K562 treated with DMSO at 1 percent for 24 hours (cell line): ENCODE data around the gene SPRR1A. TPM values are rescaled to one million over a fixed set of nuclear protein-coding genes. Genes with fewer than 3 reads are reported as not detected.

Experiments used
- total RNA-seq: library from RNA; unstranded; fragments of 300-600 nt; gene quantifications from 2 replicates; pipeline ENCODE4 v1.2.3, GENCODE V29; 2022; ENCODE audit warnings: low read depth; ENCODE audit not compliant: insufficient read depth

Gene SPRR1A, protein sequence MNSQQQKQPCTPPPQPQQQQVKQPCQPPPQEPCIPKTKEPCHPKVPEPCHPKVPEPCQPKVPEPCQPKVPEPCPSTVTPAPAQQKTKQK
- not detected in 2 replicates for total RNA-seq

DNA sequence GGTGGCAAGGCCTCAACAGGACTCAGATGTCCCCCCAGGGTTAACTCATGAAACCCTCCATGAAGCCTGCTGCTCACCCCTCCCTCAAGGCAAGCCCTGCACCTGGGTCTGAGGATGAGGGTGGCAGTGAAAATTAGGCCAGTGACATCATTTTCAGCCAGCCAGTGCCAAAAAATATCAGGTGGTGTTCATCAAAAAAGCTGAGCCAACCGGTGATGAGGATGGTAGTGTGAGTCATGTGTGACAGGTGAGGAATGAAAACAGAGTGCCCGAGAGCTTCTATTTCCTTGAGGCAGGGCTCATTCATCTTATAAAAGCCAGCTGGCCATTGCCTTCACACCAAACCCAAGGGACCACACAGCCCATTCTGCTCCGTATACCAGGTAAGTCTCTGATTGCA, at the start of gene SPRR1A:
TSS of gene SPRR1A (plus strand) at position 339 of the 400 bp plus-strand sequence. CDS start 1,150 bp downstream, outside the sequence.

GRCh38 chr1:152946651-152947256, 37.1 kb upstream of the SPRR1A start, which contains the start of gene SPRR5:
SPRR5 (plus strand) TSS chr1:152947206; CDS start chr1:152948555, 1,349 bp downstream.

DNA sequence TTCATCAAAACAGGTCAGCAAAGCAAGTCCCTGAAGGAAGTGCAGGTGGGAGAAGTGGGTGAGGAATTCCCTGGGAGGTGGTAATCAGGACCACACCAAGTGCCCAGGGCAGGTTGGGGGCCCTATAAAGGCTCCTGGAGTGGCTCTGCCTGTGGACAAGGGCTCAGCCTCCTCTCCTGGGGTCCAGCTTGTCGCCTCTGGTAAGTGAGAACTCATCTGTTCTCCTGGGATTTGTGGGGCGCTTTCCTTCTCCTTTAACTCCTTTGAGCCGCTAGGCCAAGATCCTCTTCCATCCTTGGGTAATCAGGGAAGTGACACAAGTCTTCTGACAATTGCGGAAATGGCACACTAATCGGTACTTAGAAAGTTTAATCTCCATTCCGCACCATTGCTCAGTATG, 13.4 kb upstream of the SPRR1A start, which contains the start of gene SPRR4:
TSS of gene SPRR4 (plus strand) at position 154 of the 400 bp plus-strand sequence. CDS start 1,243 bp downstream, outside the sequence.

DNA sequence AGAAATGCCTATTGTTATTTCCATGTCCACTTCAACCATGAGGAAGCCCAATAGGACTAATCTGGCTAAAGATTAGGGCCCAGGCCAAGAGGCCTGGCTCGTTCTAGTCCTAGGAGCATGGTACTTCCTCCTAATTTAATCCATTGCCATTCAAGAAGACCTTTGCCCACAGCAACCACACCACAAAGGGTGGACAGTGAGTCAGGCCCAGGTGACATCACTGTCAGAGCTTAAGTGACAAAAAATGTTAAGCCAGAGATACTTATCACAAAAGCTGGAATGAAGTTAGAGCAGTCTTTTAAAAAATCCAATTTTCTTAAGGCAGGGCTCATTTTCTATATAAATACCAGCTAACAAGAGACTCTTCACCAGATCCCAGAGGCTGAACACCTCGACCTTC, 17.5 kb downstream of the SPRR1A start, which contains the start of gene SPRR3:
TSS of gene SPRR3 (plus strand) at position 368 of the 400 bp plus-strand sequence. CDS start 1,272 bp downstream, outside the sequence.

DNA sequence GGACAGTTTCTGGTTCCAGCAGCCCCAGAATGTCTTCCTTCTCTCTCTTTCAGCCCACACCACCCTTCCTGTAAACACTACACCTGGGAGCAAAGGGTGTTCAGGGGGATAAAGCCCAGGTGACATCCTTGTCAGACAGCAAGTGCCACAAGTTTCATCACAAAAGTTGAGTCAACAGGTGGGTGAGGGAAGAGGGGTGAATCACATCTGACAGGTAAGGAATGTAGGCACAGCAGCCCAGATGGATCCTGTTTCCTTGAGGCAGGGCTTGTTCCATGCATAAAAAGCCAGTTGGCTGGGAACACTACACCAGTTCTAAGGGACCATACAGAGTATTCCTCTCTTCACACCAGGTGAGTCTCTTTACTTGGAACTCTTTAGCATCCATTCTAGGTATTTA, 47.0 kb downstream of the SPRR1A start, which contains the start of gene SPRR1B:
TSS of gene SPRR1B (plus strand) at position 309 of the 400 bp plus-strand sequence. CDS start 1,143 bp downstream, outside the sequence.

Other genes with a start within 250 kb of the SPRR1A start
- not detected in 2 replicates for gene KPRP, start 226.1 kb upstream of the SPRR1A start, total RNA-seq
- gene LCE1F, start 208.9 kb upstream of the SPRR1A start, total RNA-seq, result not detected in 2 replicates
- not detected in 2 replicates for gene LCE1E, start 197.8 kb upstream of the SPRR1A start, total RNA-seq
- not detected in 2 replicates for gene LCE1D, start 187.4 kb upstream of the SPRR1A start, total RNA-seq
- gene LCE1C, start 177.4 kb upstream of the SPRR1A start, total RNA-seq, result not detected in 2 replicates
- gene LCE1B, start 172.1 kb upstream of the SPRR1A start, total RNA-seq, result not detected in 2 replicates
- not detected in 2 replicates for gene LCE1A, start 156.6 kb upstream of the SPRR1A start, total RNA-seq
- not detected in 2 replicates for gene LCE6A, start 141.2 kb upstream of the SPRR1A start, total RNA-seq
- gene LCE7A, start 124.1 kb upstream of the SPRR1A start, total RNA-seq, result not detected in 2 replicates
- gene SMCP, start 105.8 kb upstream of the SPRR1A start, total RNA-seq, result not detected in 2 replicates
- not detected in 2 replicates for gene IVL, start 75.5 kb upstream of the SPRR1A start, total RNA-seq
- gene SPRR5, start 36.9 kb upstream of the SPRR1A start, total RNA-seq, result not detected in 2 replicates
- not detected in 2 replicates for gene SPRR4, start 13.4 kb upstream of the SPRR1A start, total RNA-seq
- not detected in 2 replicates for gene SPRR3, start 17.7 kb downstream of the SPRR1A start, total RNA-seq
- not detected in 2 replicates for gene SPRR1B, start 47.1 kb downstream of the SPRR1A start, total RNA-seq
- gene SPRR2D, start 57.0 kb downstream of the SPRR1A start, total RNA-seq, result 13.6 and 13.7 TPM in 2 replicates
- gene SPRR2A, start 73.4 kb downstream of the SPRR1A start, total RNA-seq, result not detected in 2 replicates
- not detected in 2 replicates for gene SPRR2B, start 87.5 kb downstream of the SPRR1A start, total RNA-seq
- gene SPRR2E, start 110.4 kb downstream of the SPRR1A start, total RNA-seq, result not detected in 2 replicates
- gene SPRR2F, start 129.4 kb downstream of the SPRR1A start, total RNA-seq, result not detected in 2 replicates
- gene SPRR2G, start 166.8 kb downstream of the SPRR1A start, total RNA-seq, result not detected in 2 replicates
- gene LELP1, start 219.3 kb downstream of the SPRR1A start, total RNA-seq, result not detected in 2 replicates
- 0.74 and 1.4 TPM in 2 replicates for gene PRR9, start 233.5 kb downstream of the SPRR1A start, total RNA-seq